Esophagus muscularis mucosa (tissue), 4 donors: ENCODE measurements around the gene BOC. TPM values are rescaled to one million over a fixed set of nuclear protein-coding genes. Genes with fewer than 3 reads are reported as not detected.
A peak's percentile ranks its signal among the peaks of the same experiment; 100 is the strongest.

Source experiments
- DNase-seq: peaks from one replicate; pipeline ENCODE4 v3.0.0-alpha.2; 2017; ENCODE audit errors: extremely low spot score
- H3K27ac ChIP-seq, 4 donors: fragments of 200-600 bp; sonication (generic); replicated peaks in 1 of 4; 1 replicate in 3 of 4; 2 replicates in 1 of 4; pipeline ENCODE4 v1.5.1; 2016 to 2019; ENCODE audit warnings: mild to moderate bottlenecking in 1 of 4
- H3K27me3 ChIP-seq, 4 donors: fragments of 200-600 bp; sonication (generic); one replicate each; pipeline versions ENCODE4 v1.5.1 to v1.6.0; 2016 to 2019
- H3K36me3 ChIP-seq, 4 donors: fragments of 200-600 bp; sonication (generic); one replicate each; pipeline ENCODE4 v1.5.1; 2016 to 2019
- H3K4me1 ChIP-seq, 4 donors: fragments of 200-600 bp; sonication (generic); one replicate each; pipeline ENCODE4 v1.5.1; 2016 to 2019
- H3K4me3 ChIP-seq, 4 donors: fragments of 200-600 bp; sonication (generic); 1 replicate in 2 of 4; 2 replicates in 2 of 4; pipeline ENCODE4 v1.5.1; 2016 to 2019; ENCODE audit warnings: mild to moderate bottlenecking in 4 of 4, moderate library complexity in 1 of 4
- H3K9me3 ChIP-seq, 4 donors: fragments of 200-600 bp; sonication (generic); 1 replicate in 3 of 4; 2 replicates in 1 of 4; pipeline ENCODE4 v1.5.1; 2016 to 2019
- CTCF ChIP-seq, 3 experiments: fragments of 200-600 bp in 2 of 3; fragments of 450-650 bp in 1 of 3; sonication (generic) in 2 of 3; IDR thresholded peaks; one replicate each; pipeline ENCODE4 v1.5.1; 2017 to 2019; ENCODE audit warnings: antibody characterized with exemption in 3 of 3, mild to moderate bottlenecking in 2 of 3, moderate library complexity in 1 of 3
- EP300 ChIP-seq: sonication (generic); formaldehyde crosslinking; IDR thresholded peaks from one replicate; pipeline ENCODE4 v1.6.1; 2017; ENCODE audit warnings: antibody characterized with exemption
- POLR2A ChIP-seq: fragments of 450-650 bp; IDR thresholded peaks from one replicate; pipeline ENCODE4 v1.6.1; 2017; ENCODE audit warnings: antibody characterized with exemption, moderate library complexity, mild to moderate bottlenecking, low read depth
- POLR2AphosphoS5 ChIP-seq, 2 donors: sonication (generic); formaldehyde crosslinking; IDR thresholded peaks; one replicate each; pipeline ENCODE4 v1.6.1; 2017; ENCODE audit warnings: antibody characterized with exemption in 2 of 2
- WGBS: methylation state at CpG from one replicate; pipeline ENCODE4 v1.1.5; 2018; 5-methylcytosine and 5-hydroxymethylcytosine counted together
- intact Hi-C: fragments of 100-400 bp; cut with DNase I; formaldehyde crosslinking; loops from one replicate; pipeline ENCODE4 v1.15.1; 2023
- total RNA-seq, 4 donors: library from RNA; depleted of rRNA; stranded (reverse); fragments of >200 nt; gene quantifications; one replicate each; pipeline versions ENCODE4 v1.1.0 to v1.2.1, GENCODE V29; 2016

The BOC gene
- total RNA-seq, 4 donors from 2014 or later = 87.2 to 119 (median 90.8) TPM

- Histone ChIP-seq H3K27me3 (no peaks in the 10 kb centered on the region), H3K36me3 (peaks cover 0 to 36% (median 20%) of the 10 kb centered on the region in 4 donors), H3K9me3 (no peaks in the 10 kb centered on the region), H3K27ac (peak overlapping the region; percentile 77 to 87 (median 84)), H3K4me1 (peaks cover 11 to 81% (median 73%) of the 10 kb centered on the region in 4 donors), H3K4me3 (no peak overlapping the region)
- DNase-seq = no peak
- 40% methylated on average over 7 of the region's 7 CpGs for WGBS
- intact Hi-C loops = loop anchor here (5.0 kb wide), 1 partner anchor 36 kb away; the partner anchor contains the start of gene BOC
- peak in 1 of 2 donors; percentile 30 for TF ChIP-seq POLR2AphosphoS5 (IDR thresholded peaks at IDR 0.05)
- TF ChIP-seq POLR2A = no peak
Observed at GRCh38 chr3:113247675-113248458, 36.5 kb downstream of the BOC start.

- intact Hi-C loops = loop anchor here (5.0 kb wide), 1 partner anchor 37 kb away; the partner anchor contains the start of gene BOC
- H3K9me3 ChIP-seq = no peaks in the 10 kb centered on the region
- H3K27ac ChIP-seq = peak overlapping the region; percentile 77 to 87 (median 84)
- H3K36me3 ChIP-seq = peaks cover 0 to 37% (median 20%) of the 10 kb centered on the region in 4 donors
- H3K4me3 ChIP-seq = no peak overlapping the region
- 47% methylated on average over 3 of the region's 3 CpGs for WGBS
- TF ChIP-seq EP300 (no peak), POLR2AphosphoS5 (IDR thresholded peaks at IDR 0.05) (peak; percentile 50 to 60)
- no peak for DNase-seq
- peaks cover 11 to 81% (median 72%) of the 10 kb centered on the region in 4 donors for H3K4me1 ChIP-seq
- H3K27me3 ChIP-seq = no peaks in the 10 kb centered on the region
Observed at GRCh38 chr3:113249111-113249510, 37.8 kb downstream of the BOC start.

- Histone ChIP-seq H3K27me3 (no peaks in the 10 kb centered on the region), H3K4me1 (peaks cover 11 to 81% (median 72%) of the 10 kb centered on the region in 4 donors), H3K36me3 (peaks cover 0 to 37% (median 20%) of the 10 kb centered on the region in 4 donors), H3K27ac (peak overlapping the region; percentile 77 to 87 (median 84)), H3K4me3 (no peak overlapping the region), H3K9me3 (no peaks in the 10 kb centered on the region)
- WGBS = 82% methylated on average over 8 of the region's 8 CpGs
- intact Hi-C loops = loop anchor here (5.0 kb wide), 1 partner anchor 37 kb away; the partner anchor contains the start of gene BOC
- DNase-seq = no peak
- TF ChIP-seq POLR2AphosphoS5 (IDR thresholded peaks at IDR 0.05) (no peak), EP300 (no peak), CTCF (IDR thresholded peaks at IDR 0.05) (no peak), POLR2A (no peak)
Observed at GRCh38 chr3:113249601-113250000, 38.2 kb downstream of the BOC start.

GRCh38 chr3:113250566-113250965, 39.2 kb downstream of the BOC start:
- no peak for TF ChIP-seq EP300
- no peak for TF ChIP-seq POLR2A
- no peak for TF ChIP-seq POLR2AphosphoS5 (IDR thresholded peaks at IDR 0.05)
- TF ChIP-seq CTCF (IDR thresholded peaks at IDR 0.05) = no peak
- no peaks in the 10 kb centered on the region for H3K27me3 ChIP-seq
- intact Hi-C loops = no loop called here
- peaks cover 11 to 81% (median 73%) of the 10 kb centered on the region in 4 donors for H3K4me1 ChIP-seq
- WGBS = 96% methylated on average over 13 of the region's 14 CpGs
- no peak for DNase-seq
- peak overlapping the region in 3 of 4 donors; percentile 25 to 87 (median 85) for H3K27ac ChIP-seq
- peaks cover 0 to 42% (median 20%) of the 10 kb centered on the region in 4 donors for H3K36me3 ChIP-seq
- H3K9me3 ChIP-seq = no peaks in the 10 kb centered on the region
- H3K4me3 ChIP-seq = no peak overlapping the region

GRCh38 chr3:113251817-113252216, 40.5 kb downstream of the BOC start:
- Histone ChIP-seq H3K27me3 (no peaks in the 10 kb centered on the region), H3K36me3 (peaks cover 0 to 49% (median 20%) of the 10 kb centered on the region in 4 donors), H3K4me1 (peaks cover 5 to 70% (median 64%) of the 10 kb centered on the region in 4 donors), H3K4me3 (no peak overlapping the region), H3K27ac (peak overlapping the region in 3 of 4 donors; percentile 64 to 87 (median 85)), H3K9me3 (no peaks in the 10 kb centered on the region)
- TF ChIP-seq POLR2AphosphoS5 (IDR thresholded peaks at IDR 0.05) = no peak
- TF ChIP-seq CTCF (IDR thresholded peaks at IDR 0.05) = no peak
- TF ChIP-seq EP300 = no peak
- WGBS = 87% methylated on average over 4 of the region's 4 CpGs
- no peak for DNase-seq
- intact Hi-C loops = no loop called here
